GM12878 (cell line): ENCODE data around the gene LIG3. TPM values are rescaled to one million over a fixed set of nuclear protein-coding genes. Genes with fewer than 3 reads are reported as not detected.
A peak's percentile ranks its signal among the peaks of the same experiment; 100 is the strongest.

Experiments used
- ATAC-seq: fragments of 200-7000 bp; cut with Tn5 transposase; 3 replicates; pipeline ENCODE4 v1.9.1; 2020; ENCODE audit warnings: mild to moderate bottlenecking, moderate library complexity
- BruUV-seq: library from RNA; stranded (reverse); fragments of 400-500 nt; replicated peaks from 2 replicates; lab custom pipeline; 2021; lab: Mats Ljungman, UMichigan
- CTCF ChIA-PET: fragments of 300-600 bp; sonication (Branson Sonifier 250); formaldehyde crosslinking; extraction: SDS; loops from one replicate; lab custom pipeline; 2021; ENCODE audit warnings: inconsistent platforms; lab: Yijun Ruan, JAX
- POLR2A ChIA-PET: fragments of 350-600 bp; formaldehyde crosslinking; extraction: SDS; loops from one replicate; lab custom pipeline; 2021; ENCODE audit warnings: inconsistent platforms; lab: Charles Lee
- RAD21 ChIA-PET: fragments of 300-600 bp; sonication (Branson Sonifier 250); formaldehyde crosslinking; loops from one replicate; lab custom pipeline; 2023; ENCODE audit warnings: antibody characterized with exemption; ENCODE audit not compliant: unreplicated experiment; lab: Charles Lee
- SMC1A ChIA-PET: fragments of 300-600 bp; sonication (Branson Sonifier 250); formaldehyde crosslinking; loops from one replicate; lab custom pipeline; 2023; ENCODE audit not compliant: unreplicated experiment, uncharacterized antibody; lab: Charles Lee
- DNase-seq: peaks from one replicate; pipeline ENCODE4 v3.0.0-alpha.2; 2011; ENCODE audit warnings: low read depth, low spot score
- FAIRE-seq: peaks from 3 replicates; lab custom pipeline; 2011; peaks lifted over from hg19 to GRCh38; lab: Jason Lieb, UNC
- H2AFZ ChIP-seq: 2 replicates; pipeline ENCODE4 v1.6.0; 2011; ENCODE audit warnings: low read depth, low read length, control low read depth; ENCODE audit not compliant: control insufficient read depth
- H3K27ac ChIP-seq: 2 replicates; pipeline ENCODE4 v1.5.1; 2011; ENCODE audit warnings: control low read depth; ENCODE audit not compliant: control insufficient read depth, insufficient read depth
- H3K27me3 ChIP-seq, 2 experiments: replicated peaks in 1 of 2; 2 replicates each; pipeline versions ENCODE4 v1.6.0 to v1.6.1; 2011; ENCODE audit warnings: low read length in 1 of 2; ENCODE audit not compliant: control insufficient read depth in 2 of 2, insufficient read depth in 2 of 2
- H3K36me3 ChIP-seq, 2 experiments: 2 replicates each; pipeline ENCODE4 v1.5.1; 2011; ENCODE audit warnings: low read length in 1 of 2; ENCODE audit not compliant: control insufficient read depth in 2 of 2, insufficient read depth in 2 of 2
- H3K4me1 ChIP-seq: 2 replicates; pipeline ENCODE4 v1.6.1; 2011; ENCODE audit warnings: mild to moderate bottlenecking, low read length, moderate library complexity, mixed read lengths; ENCODE audit not compliant: control insufficient read depth, insufficient read depth
- H3K4me2 ChIP-seq: 2 replicates; pipeline ENCODE4 v1.6.0; 2011; ENCODE audit warnings: control low read depth; ENCODE audit not compliant: control insufficient read depth, insufficient read depth
- H3K4me3 ChIP-seq: fragments of 200-600 bp; sonication (generic); 2 replicates; pipeline ENCODE4 v1.5.1; 2016
- H3K79me2 ChIP-seq: 2 replicates; pipeline ENCODE4 v1.6.0; 2011; ENCODE audit warnings: low read length; ENCODE audit not compliant: control insufficient read depth, insufficient read depth
- H3K9ac ChIP-seq: 2 replicates; pipeline ENCODE4 v1.8.0; 2011; ENCODE audit warnings: low read length, control low read depth, mixed read lengths; ENCODE audit not compliant: control insufficient read depth, insufficient read depth
- H3K9me3 ChIP-seq: replicated peaks from 3 replicates; pipeline ENCODE4 v1.5.1; 2011; ENCODE audit warnings: mild to moderate bottlenecking, low read length; ENCODE audit not compliant: control insufficient read depth, insufficient read depth
- H4K20me1 ChIP-seq: 2 replicates; pipeline ENCODE4 v1.6.0; 2011; ENCODE audit not compliant: control insufficient read depth, insufficient read depth
- CTCF ChIP-seq, 3 experiments: IDR thresholded peaks in 2 of 3; conservative IDR thresholded peaks in 1 of 3; 2 replicates each; pipeline ENCODE4 v1.5.1; 2011; ENCODE audit warnings: low read depth in 3 of 3, low read length in 3 of 3, mild to moderate bottlenecking in 3 of 3, control low read depth in 2 of 3, moderate library complexity in 2 of 3, inconsistent platforms in 1 of 3, mixed read lengths in 1 of 3; ENCODE audit not compliant: control insufficient read depth in 2 of 3, insufficient read depth in 1 of 3; ENCODE audit errors: extremely low read depth in 1 of 3
- ETV6 ChIP-seq, 2 experiments: fragments of 450-650 bp in 1 of 2; IDR thresholded peaks in 1 of 2; conservative IDR thresholded peaks in 1 of 2; 2 replicates each; pipeline ENCODE4 v1.6.1; 2014; ENCODE audit warnings: antibody characterized with exemption in 1 of 2, borderline replicate concordance in 1 of 2, low read depth in 1 of 2, mild to moderate bottlenecking in 1 of 2, moderate library complexity in 1 of 2
- EZH2 ChIP-seq: IDR thresholded peaks from 2 replicates; pipeline ENCODE4 v1.6.1; 2012; ENCODE audit warnings: low read depth, mild to moderate bottlenecking, control low read depth, inconsistent platforms, low read length, borderline replicate concordance; ENCODE audit not compliant: control insufficient read depth
- IKZF2 ChIP-seq, 2 experiments: fragments of 450-650 bp; IDR thresholded peaks; 2 replicates each; pipeline ENCODE4 v1.6.1; 2017; ENCODE audit warnings: mild to moderate bottlenecking in 2 of 2, moderate library complexity in 2 of 2
- MYB ChIP-seq: fragments of 150-350 bp; IDR thresholded peaks from 2 replicates; pipeline ENCODE4 v1.6.1; 2014; ENCODE audit warnings: mild to moderate bottlenecking, low read depth, low read length, borderline replicate concordance
- PBX3 ChIP-seq: IDR thresholded peaks from 2 replicates; pipeline ENCODE4 v1.6.1; 2011; ENCODE audit warnings: mild to moderate bottlenecking, low read depth, low read length, moderate library complexity; ENCODE audit not compliant: insufficient replicate concordance
- RCOR1 ChIP-seq: conservative IDR thresholded peaks from 2 replicates; pipeline ENCODE4 v1.6.1; 2012; ENCODE audit warnings: low read depth, low read length, improper control_type of control experiment
- RELB ChIP-seq: fragments of 450-650 bp; IDR thresholded peaks from 2 replicates; pipeline ENCODE4 v1.6.1; 2017; ENCODE audit warnings: low read depth, mild to moderate bottlenecking, moderate library complexity
- WGBS: methylation state at CpG from one replicate; pipeline ENCODE4 v1.1.6; 2016; ENCODE audit warnings: low lambda C conversion rate; ENCODE audit not compliant: insufficient replicate concordance, insufficient coverage; ENCODE audit errors: missing lambda C conversion rate; 5-methylcytosine and 5-hydroxymethylcytosine counted together
- in situ Hi-C: fragments of 300-500 bp; cut with MboI; formaldehyde crosslinking; loops from 9 replicates; pipeline ENCODE4 v1.14.3; 2018; ENCODE audit warnings: mixed read lengths
- intact Hi-C: fragments of 100-400 bp; cut with micrococcal nuclease; formaldehyde crosslinking; loops from one replicate; pipeline ENCODE4 v1.14.2; 2022; ENCODE audit not compliant: unreplicated experiment
- polyA plus RNA-seq, 11 experiments: library from polyadenylated mRNA; depleted of rRNA in 4 of 11; unstranded in 6 of 11; stranded (reverse) in 5 of 11; fragments of >200 nt; fragmentation: Nextera tagmentation in 4 of 11; fragmentation: Illumina TruSeq in 1 of 11; extraction: Ambion mirVana in 4 of 11; extraction: Trizol in 1 of 11; gene quantifications; 1 replicate in 1 of 11; 2 replicates in 10 of 11; pipeline versions ENCODE4 v1.2.1 to v1.2.3, GENCODE V29; 2011 to 2016; ENCODE audit warnings: inconsistent platforms in 2 of 11, missing spikeins in 2 of 11, low read depth in 1 of 11
- total RNA-seq, 4 experiments: library from RNA; depleted of rRNA in 3 of 4; stranded (reverse); fragments of >200 nt in 3 of 4; fragmentation: Illumina TruSeq in 1 of 4; extraction: Trizol in 1 of 4; gene quantifications; 2 replicates each; pipeline versions ENCODE4 v1.2.1 to v1.2.3, GENCODE V29; 2013 to 2021

Gene LIG3
- total and polyA plus RNA-seq, 10 of the 15 experiments (the other 5 are each of a cell fraction or from before 2014, with no cell fraction given): 6.5 to 45.4 (median 31.0) TPM

GRCh38 chr17:34961093-34961911, 19.0 kb upstream of the LIG3 start, which contains the start of the genes CCT6B and ZNF830 (continued):
- TF ChIP-seq PBX3: peak; percentile 7

- Histone ChIP-seq H2AFZ (no peak overlapping the region), H3K4me3 (no peak overlapping the region), H3K79me2 (no peaks in the 10 kb centered on the region), H3K36me3 (no peaks in the 10 kb centered on the region), H4K20me1 (no peaks in the 10 kb centered on the region), H3K27ac (no peak overlapping the region), H3K9me3 (no peaks in the 10 kb centered on the region), H3K27me3 (no peaks in the 10 kb centered on the region), H3K9ac (no peak overlapping the region), H3K4me1 (peaks cover 1% of the 10 kb centered on the region), H3K4me2 (no peak overlapping the region)
- ChIA-PET CTCF (interaction anchor here (0.8 to 2.2 kb wide), 5 partner anchors 8 to 145 kb away, joined by 3 to 14 read pairs (median 4); partner anchors contain the start of gene RAD51D), POLR2A (interaction anchor here (0.5 to 1.8 kb wide), 3 partner anchors 9 to 789 kb away, joined by 3 to 5 read pairs (median 3); no protein-coding TSS in a partner anchor), RAD21 (no interaction called here), SMC1A (interaction anchor here (0.7 to 1.1 kb wide), 4 partner anchors 10 to 144 kb away, joined by 3 to 4 read pairs (median 4); no protein-coding TSS in a partner anchor)
- no peak for TF ChIP-seq CTCF (IDR thresholded peaks at IDR 0.05 in 2 of 3, conservative IDR thresholded peaks at IDR 0.05 in 1 of 3; ENCODE audit: control insufficient read depth in 2 of 3, extremely low read depth in 1 of 3, insufficient read depth in 1 of 3, low read depth in 3 of 3, low read length in 3 of 3)
- no peak for TF ChIP-seq MYB
- TF ChIP-seq IKZF2 (IDR thresholded peaks at IDR 0.05): no peak
- no peak for TF ChIP-seq EZH2
- no peak for TF ChIP-seq RELB
- TF ChIP-seq RCOR1: no peak
- TF ChIP-seq ETV6 (conservative IDR thresholded peaks at IDR 0.05 in 1 of 2, IDR thresholded peaks at IDR 0.05 in 1 of 2; ENCODE audit: borderline replicate concordance in 1 of 2, low read depth in 1 of 2): no peak
- 2% methylated on average over 2 of the region's 2 CpGs for WGBS
- no peak for ATAC-seq
- in situ Hi-C loops: no loop called here
- FAIRE-seq: no peak
- BruUV-seq: no TSS peak
- intact Hi-C loops: no loop called here
- DNase-seq: no peak
Observed at GRCh38 chr17:34974179-34974578, 6.1 kb upstream of the LIG3 start.
